Hepatocyte (in vitro differentiated cells): ENCODE data around the gene STK11. TPM values are rescaled to one million over a fixed set of nuclear protein-coding genes. Genes with fewer than 3 reads are reported as not detected.

ENCODE experiments used
- DNase-seq: peaks from one replicate; pipeline ENCODE4 v3.0.0-alpha.2; 2016; ENCODE audit warnings: low spot score
- H2AFZ ChIP-seq: fragments of 200-600 bp; sonication (generic); 2 replicates; pipeline ENCODE4 v1.6.0; 2016; ENCODE audit warnings: antibody characterized with exemption, mild to moderate bottlenecking
- H3K27ac ChIP-seq: fragments of 200-600 bp; sonication (generic); 2 replicates; pipeline ENCODE4 v1.5.1; 2016; ENCODE audit warnings: mild to moderate bottlenecking
- H3K27me3 ChIP-seq: fragments of 200-600 bp; sonication (generic); 2 replicates; pipeline ENCODE4 v1.6.1; 2016
- H3K36me3 ChIP-seq: fragments of 200-600 bp; sonication (generic); replicated peaks from 2 replicates; pipeline ENCODE4 v1.5.1; 2016; ENCODE audit warnings: low read depth; ENCODE audit not compliant: insufficient read depth
- H3K4me1 ChIP-seq: fragments of 200-600 bp; sonication (generic); 2 replicates; pipeline ENCODE4 v1.5.1; 2016; ENCODE audit warnings: mild to moderate bottlenecking, moderate library complexity; ENCODE audit not compliant: insufficient read depth
- H3K4me2 ChIP-seq: fragments of 200-600 bp; sonication (generic); 2 replicates; pipeline ENCODE4 v1.6.0; 2016
- H3K4me3 ChIP-seq: fragments of 200-600 bp; sonication (generic); 2 replicates; pipeline ENCODE4 v1.5.1; 2016; ENCODE audit warnings: mild to moderate bottlenecking
- H3K79me2 ChIP-seq: fragments of 200-600 bp; sonication (generic); 2 replicates; pipeline ENCODE4 v1.6.0; 2017; ENCODE audit warnings: mild to moderate bottlenecking
- H3K9me2 ChIP-seq: fragments of 200-600 bp; sonication (generic); replicated peaks from 2 replicates; pipeline ENCODE4 v1.6.0; 2017; ENCODE audit warnings: mild to moderate bottlenecking; ENCODE audit not compliant: insufficient read depth
- H3K9me3 ChIP-seq: fragments of 200-600 bp; sonication (generic); 2 replicates; pipeline ENCODE4 v1.5.1; 2016; ENCODE audit warnings: low read depth, mild to moderate bottlenecking
- H4K20me1 ChIP-seq: fragments of 200-600 bp; sonication (generic); 2 replicates; pipeline ENCODE4 v1.6.0; 2016; ENCODE audit warnings: mild to moderate bottlenecking; ENCODE audit not compliant: insufficient read depth, poor library complexity, severe bottlenecking
- EZH2 ChIP-seq: fragments of 200-600 bp; sonication (generic); IDR thresholded peaks from 2 replicates; pipeline ENCODE4 v1.6.1; 2016; ENCODE audit warnings: antibody characterized with exemption, mild to moderate bottlenecking, borderline replicate concordance
- EZH2phosphoT487 ChIP-seq: fragments of 200-600 bp; sonication (generic); IDR thresholded peaks from one replicate; pipeline ENCODE4 v1.6.1; 2018; ENCODE audit warnings: antibody characterized with exemption, mild to moderate bottlenecking, low read depth, moderate library complexity; ENCODE audit not compliant: unreplicated experiment, severe bottlenecking
- WGBS: methylation state at CpG from one replicate; pipeline ENCODE4 v1.1.6; 2016; ENCODE audit warnings: low lambda C conversion rate; ENCODE audit errors: missing lambda C conversion rate; 5-methylcytosine and 5-hydroxymethylcytosine counted together
- polyA plus RNA-seq: library from polyadenylated mRNA; unstranded; fragments of >200 nt; fragmentation: Nextera tagmentation; extraction: Ambion mirVana; gene quantifications from 2 replicates; pipeline ENCODE4 v1.2.1, GENCODE V29; 2016
- total RNA-seq: library from RNA; depleted of rRNA; stranded (reverse); fragments of >200 nt; gene quantifications from 2 replicates; pipeline ENCODE4 v1.2.3, GENCODE V29; 2014
- TF ChIP-seq, protein P1 (sequence below): fragments of 200-600 bp; sonication (generic); IDR thresholded peaks from 2 replicates; pipeline ENCODE4 v1.5.1; 2016; ENCODE audit warnings: antibody characterized with exemption, mild to moderate bottlenecking; ENCODE audit not compliant: poor library complexity

Gene STK11
- total and polyA plus RNA-seq, 2 experiments from 2014 or later: 48.9 to 76.6 TPM

DNA sequence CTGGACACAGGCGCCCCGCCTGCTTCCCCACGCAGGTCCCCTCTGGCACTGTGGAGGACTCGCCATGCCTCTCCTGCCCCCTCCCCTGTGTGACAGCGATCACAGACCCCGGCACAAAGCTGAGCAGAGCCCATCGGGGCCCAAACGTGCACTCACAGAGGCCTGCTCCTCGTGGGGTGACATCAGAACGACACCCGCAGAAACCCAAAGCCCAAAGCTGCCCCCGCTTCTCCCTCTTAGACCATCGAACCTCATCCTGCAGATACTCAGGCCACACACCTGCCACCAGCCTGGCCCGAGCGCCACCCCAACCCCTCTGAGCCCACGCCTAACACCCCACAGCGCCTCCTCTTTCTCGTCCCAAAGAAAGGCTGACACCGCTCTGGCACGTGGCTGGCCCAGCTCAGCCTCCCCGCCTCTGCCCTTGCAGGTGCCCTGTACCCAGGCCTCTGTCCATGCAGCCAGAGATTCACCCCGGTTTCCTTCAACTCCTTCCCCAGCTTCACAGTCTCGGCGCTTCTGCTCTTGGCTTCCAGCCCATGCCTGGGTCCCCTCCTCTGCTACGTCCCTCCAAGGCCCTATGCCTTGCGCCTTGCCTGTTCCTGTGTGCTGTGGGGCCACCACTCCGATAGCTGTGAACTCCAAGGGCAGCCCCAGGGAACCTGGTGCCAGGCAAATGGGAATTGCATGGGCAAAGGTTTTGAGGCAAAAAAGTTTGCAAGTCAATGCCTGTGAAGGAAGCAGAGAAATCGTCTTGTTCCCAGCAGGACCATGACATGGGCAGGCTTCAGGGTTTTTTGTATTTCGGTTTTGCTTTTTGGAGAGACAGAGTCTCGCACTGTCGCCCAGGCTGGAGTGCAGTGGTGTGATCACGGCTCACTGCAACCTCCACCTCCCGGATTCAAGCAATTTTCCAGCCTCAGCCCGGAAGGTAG, 33.1 kb downstream of the STK11 start:
- Histone ChIP-seq H3K36me3 (no peaks in the 10 kb centered on the region), H3K79me2 (peaks cover 21% of the 10 kb centered on the region), H3K9me2 (no peaks in the 10 kb centered on the region), H3K4me1 (peaks cover 22% of the 10 kb centered on the region), H3K9me3 (no peaks in the 10 kb centered on the region), H2AFZ (no peak overlapping the region), H3K27me3 (no peaks in the 10 kb centered on the region), H4K20me1 (no peaks in the 10 kb centered on the region), H3K27ac (peak overlapping the region; percentile 46), H3K4me2 (peak overlapping the region; percentile 88), H3K4me3 (no peak overlapping the region)
- no peak for TF ChIP-seq EZH2phosphoT487
- no peak for TF ChIP-seq EZH2
- TF ChIP-seq, protein P1, sequence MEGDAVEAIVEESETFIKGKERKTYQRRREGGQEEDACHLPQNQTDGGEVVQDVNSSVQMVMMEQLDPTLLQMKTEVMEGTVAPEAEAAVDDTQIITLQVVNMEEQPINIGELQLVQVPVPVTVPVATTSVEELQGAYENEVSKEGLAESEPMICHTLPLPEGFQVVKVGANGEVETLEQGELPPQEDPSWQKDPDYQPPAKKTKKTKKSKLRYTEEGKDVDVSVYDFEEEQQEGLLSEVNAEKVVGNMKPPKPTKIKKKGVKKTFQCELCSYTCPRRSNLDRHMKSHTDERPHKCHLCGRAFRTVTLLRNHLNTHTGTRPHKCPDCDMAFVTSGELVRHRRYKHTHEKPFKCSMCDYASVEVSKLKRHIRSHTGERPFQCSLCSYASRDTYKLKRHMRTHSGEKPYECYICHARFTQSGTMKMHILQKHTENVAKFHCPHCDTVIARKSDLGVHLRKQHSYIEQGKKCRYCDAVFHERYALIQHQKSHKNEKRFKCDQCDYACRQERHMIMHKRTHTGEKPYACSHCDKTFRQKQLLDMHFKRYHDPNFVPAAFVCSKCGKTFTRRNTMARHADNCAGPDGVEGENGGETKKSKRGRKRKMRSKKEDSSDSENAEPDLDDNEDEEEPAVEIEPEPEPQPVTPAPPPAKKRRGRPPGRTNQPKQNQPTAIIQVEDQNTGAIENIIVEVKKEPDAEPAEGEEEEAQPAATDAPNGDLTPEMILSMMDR: no peak
- WGBS: 83% methylated on average over 33 of the region's 34 CpGs
- DNase-seq: no peak

- Histone ChIP-seq H3K36me3 (no peaks in the 10 kb centered on the region), H3K27ac (peak overlapping the region; percentile 91), H2AFZ (no peak overlapping the region), H3K4me2 (peak overlapping the region; percentile 97), H4K20me1 (no peaks in the 10 kb centered on the region), H3K4me1 (peaks cover 29% of the 10 kb centered on the region), H3K9me3 (no peaks in the 10 kb centered on the region), H3K9me2 (no peaks in the 10 kb centered on the region), H3K4me3 (no peak overlapping the region), H3K79me2 (peaks cover 25% of the 10 kb centered on the region), H3K27me3 (no peaks in the 10 kb centered on the region)
- WGBS: 88% methylated on average over 10 of the region's 11 CpGs
- no peak for DNase-seq
- TF ChIP-seq EZH2 (no peak), EZH2phosphoT487 (no peak)
- TF ChIP-seq, protein P1: no peak
Measured at GRCh38 chr19:1239420-1239795, 33.8 kb downstream of the STK11 start.

DNA sequence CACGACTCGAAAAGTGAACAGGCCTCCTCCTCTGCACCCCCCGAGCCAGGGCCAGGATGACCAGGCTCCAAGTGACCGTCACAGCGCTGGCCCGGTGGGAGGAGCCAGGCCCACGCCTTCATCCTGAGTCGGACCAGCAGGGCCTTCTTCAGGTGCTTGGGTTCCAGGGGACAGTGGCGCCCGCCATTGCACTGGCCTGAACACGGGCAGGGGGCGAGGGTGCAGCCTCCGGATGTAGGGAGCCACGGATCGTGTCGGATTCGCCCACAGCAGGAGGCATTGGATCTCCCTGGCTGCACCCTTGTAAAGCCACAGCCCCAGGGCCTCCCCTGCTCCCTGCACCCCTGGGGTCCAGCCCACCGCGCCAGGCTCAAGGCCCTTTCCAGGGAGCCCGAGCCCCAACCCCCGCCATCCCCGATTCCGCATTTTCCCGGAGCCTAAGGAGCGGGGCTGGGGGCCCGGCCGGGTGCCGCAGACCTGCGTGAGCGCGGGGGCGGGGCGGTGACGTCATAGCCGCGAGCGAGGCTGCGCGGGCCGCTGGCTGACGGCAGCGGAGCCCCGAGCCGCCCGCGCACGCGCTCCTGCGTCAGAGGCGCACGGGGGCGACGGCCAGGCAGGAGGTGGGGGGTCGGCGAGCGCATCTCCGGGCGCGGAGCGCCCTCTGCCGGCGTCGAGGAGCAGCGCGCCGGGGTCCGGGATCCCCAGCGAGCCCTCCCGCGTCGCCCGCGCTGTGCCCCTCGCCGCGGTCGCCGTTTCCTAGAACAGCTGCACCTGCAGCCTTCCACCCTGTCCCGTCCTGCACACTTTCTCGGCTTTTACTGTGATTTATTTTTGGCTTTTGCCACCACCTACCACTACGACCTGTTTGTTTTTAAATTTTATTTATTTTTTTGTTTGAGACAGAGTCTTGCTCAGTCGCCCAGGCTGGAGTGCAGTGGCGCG, 34.5 kb downstream of the STK11 start:
- no peak for TF ChIP-seq EZH2
- TF ChIP-seq, protein P1: peak; percentile 87
- Histone ChIP-seq H3K4me2 (peak overlapping the region; percentile 97), H3K4me1 (peaks cover 35% of the 10 kb centered on the region), H3K9me3 (no peaks in the 10 kb centered on the region), H3K27ac (peak overlapping the region; percentile 91), H3K36me3 (no peaks in the 10 kb centered on the region), H2AFZ (peak overlapping the region; percentile 57), H3K9me2 (no peaks in the 10 kb centered on the region), H4K20me1 (no peaks in the 10 kb centered on the region), H3K4me3 (peak overlapping the region; percentile 42), H3K79me2 (peaks cover 25% of the 10 kb centered on the region), H3K27me3 (no peaks in the 10 kb centered on the region)
- 15% methylated on average over 59 of the region's 84 CpGs for WGBS
- DNase-seq: peak; percentile 98
